Myometrial cell (primary cell): ENCODE measurements around the gene AADACL2. TPM values are rescaled to one million over a fixed set of nuclear protein-coding genes. Genes with fewer than 3 reads are reported as not detected.

ENCODE experiments used
- total RNA-seq: library from RNA; depleted of rRNA; stranded (reverse); fragments of >200 nt; gene quantifications from 2 replicates; pipeline ENCODE4 v1.2.3, GENCODE V29; 2015

The AADACL2 gene
- total RNA-seq = not detected in 2 replicates

GRCh38 chr3:151733613-151734012 lies at the start of gene AADACL2:
AADACL2 (plus strand) TSS chr3:151733927; CDS start chr3:151734036, 109 bp downstream.

Other genes with a start within 250 kb of the AADACL2 start
- not detected in 2 replicates for gene AADAC, start 80.2 kb downstream of the AADACL2 start, total RNA-seq
- gene SUCNR1, start 139.7 kb downstream of the AADACL2 start, total RNA-seq = not detected in 2 replicates